T-helper 9 cell (primary cell): ENCODE data around the gene TRAPPC2L.
A peak's percentile ranks its signal among the peaks of the same experiment; 100 is the strongest.

Experiments used
- DNase-seq: peaks from one replicate; pipeline ENCODE4 v3.0.0-alpha.2; 2020
- total RNA-seq, 2 donors: gene quantifications; one replicate each; lab custom pipeline; 2026; lab: John Stamatoyannopoulos, UW

TRAPPC2L gene, protein sequence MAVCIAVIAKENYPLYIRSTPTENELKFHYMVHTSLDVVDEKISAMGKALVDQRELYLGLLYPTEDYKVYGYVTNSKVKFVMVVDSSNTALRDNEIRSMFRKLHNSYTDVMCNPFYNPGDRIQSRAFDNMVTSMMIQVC
- total RNA-seq: 24.4 to 47.6 reads per million in 2 donors

GRCh38 chr16:88856828-88857727, at the start of gene TRAPPC2L, which contains the start of gene GALNS:
TSS of gene TRAPPC2L (plus strand) at chr16:88857127. CDS start at chr16:88857151, 24 bp downstream.
TSS of gene GALNS (minus strand) at chr16:88856947. CDS start at chr16:88856877, 70 bp downstream.
- peak; percentile 99 for DNase-seq

DNA sequence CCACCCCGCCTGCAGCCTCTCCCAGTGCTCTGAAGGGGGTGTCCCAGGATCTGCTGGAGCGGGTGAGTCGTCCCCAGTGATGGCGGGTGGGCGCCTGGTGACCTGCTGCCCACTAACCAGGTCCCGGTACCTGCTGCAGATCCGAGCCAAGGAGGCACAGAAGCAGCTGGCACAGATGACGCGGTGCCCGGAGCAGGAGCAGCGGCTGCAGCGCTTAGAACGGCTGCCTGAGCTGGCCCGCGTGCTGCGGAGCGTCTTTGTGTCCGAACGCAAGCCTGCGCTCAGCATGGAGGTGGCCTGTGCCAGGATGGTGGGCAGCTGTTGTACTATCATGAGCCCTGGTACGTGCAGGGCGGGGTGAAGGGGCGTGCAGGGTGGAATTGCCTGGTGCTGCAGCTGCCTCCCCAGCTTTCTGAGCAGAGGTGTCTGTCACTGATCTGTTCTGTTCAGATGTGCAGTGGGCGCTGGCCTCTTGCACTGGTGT, 49.7 kb upstream of the TRAPPC2L start:
- DNase-seq: no peak

DNA sequence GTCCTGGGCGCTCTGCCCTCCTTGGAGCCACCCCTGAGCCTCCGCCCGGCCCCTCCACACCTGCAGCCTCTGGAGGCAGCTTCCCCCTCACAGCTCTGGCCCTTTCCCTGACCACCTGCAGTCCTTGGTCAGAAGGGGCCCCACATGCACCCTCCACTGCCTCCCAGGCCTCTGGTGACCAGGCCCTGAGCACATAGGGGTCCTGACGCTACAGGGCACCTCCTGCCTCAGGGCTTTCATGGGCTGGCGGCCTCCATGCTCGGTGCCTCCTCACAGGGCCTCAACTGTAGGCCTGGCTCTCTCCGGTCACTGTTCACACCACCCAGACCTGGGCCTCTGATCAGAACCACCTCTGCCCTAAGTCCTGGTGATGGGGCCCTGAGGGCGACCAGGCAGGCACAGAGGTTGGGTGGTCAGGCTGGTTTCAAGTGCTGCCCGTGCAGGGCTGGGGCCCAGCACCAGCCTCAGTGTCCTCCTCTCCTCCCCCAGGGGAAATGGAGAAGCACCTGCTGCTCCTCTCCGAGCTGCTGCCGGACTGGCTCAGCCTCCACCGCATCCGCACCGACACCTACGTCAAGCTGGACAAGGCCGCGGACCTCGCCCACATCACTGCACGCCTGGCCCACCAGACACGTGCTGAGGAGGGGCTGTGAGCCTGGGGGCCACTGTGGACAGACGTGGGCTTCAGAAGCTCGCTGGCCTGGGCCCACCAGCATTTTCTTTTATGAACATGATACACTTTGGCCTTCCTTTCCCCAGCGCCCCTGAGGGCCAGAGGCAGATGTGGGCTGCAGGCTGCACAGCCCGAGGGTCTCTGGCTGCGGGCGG, 49.1 kb upstream of the TRAPPC2L start:
- DNase-seq: no peak

GRCh38 chr16:88809068-88809675, 47.8 kb upstream of the TRAPPC2L start:
- DNase-seq: no peak

- DNase-seq: no peak
Observed at GRCh38 chr16:88809676-88810165, 47.2 kb upstream of the TRAPPC2L start.

DNA sequence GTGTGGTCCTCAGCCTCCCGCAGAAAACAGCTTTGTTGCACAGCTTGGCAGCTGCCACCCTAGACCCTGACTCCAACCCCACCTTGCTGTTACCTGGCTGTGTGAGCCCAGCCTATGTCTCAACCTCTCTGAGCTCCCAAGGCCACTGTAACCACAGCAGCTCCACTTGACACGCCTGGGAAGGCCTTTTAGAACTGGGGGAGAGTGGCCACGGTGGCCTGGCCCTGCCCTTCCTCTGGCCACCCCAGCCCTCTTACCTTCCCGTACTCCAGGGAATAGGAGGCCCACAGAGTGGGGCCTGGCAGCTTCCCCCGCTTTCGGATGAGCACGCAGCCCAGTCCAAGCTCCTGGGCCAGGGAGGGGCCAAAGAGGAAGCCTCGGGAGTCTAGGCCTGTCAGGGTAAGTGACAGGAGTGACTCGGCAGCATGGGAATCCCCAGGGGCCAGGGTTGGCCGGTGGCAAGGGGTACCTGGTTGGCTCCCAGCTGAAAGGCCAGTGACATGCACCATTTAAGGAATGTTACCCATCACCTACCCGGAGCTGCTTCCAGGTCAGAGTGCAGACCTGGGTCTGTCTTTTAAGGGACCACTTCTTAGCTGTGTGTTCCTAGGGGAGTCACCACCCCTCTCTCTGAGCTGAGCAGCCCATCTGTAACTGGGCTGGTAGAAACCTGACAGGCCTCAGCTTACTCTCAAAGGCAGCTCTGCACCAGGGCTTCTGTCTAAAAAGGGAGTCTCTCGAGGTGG, 46.6 kb upstream of the TRAPPC2L start:
- no peak for DNase-seq

DNA sequence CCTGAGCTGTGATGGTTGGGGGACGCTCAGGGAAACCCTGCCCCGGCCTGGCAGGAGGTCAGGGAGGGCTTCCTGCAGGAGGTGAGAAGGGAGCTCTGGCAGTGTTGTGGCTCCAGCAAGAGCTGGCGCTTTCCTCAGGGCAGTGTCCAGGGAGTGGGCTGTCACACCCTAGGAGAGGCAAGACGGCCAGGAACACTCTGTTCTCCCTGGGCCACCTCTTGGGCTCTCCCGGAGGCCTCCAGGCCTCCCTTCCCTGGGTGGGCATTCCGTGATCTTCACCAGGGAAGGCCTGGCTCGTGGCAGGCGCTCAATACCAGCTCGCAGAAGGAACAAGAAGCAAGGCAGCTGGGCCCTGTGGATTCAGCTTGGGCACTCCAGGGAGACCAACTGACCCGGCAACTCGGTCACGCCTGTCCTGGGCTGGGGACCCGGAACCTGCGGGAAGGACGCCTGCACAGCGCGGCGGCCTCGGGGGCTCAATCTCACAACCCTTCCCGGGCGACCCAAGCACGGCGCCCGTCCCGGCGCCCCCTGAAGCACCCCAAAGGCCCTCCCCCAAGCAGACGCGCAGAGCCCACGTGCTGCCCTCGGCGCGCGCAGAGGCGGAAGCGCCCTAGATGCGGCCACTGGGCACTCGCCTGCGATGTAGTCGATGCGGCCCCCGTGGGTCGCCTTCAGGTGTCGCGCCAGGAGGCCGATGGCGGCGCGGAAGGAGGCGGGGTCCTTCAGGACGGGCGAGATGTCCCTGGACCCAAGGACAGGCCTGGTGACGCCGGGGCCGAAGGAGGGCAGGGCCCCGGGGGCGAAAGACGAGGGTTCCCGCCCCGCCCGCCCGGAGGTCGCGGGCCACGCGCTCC, 45.8 kb upstream of the TRAPPC2L start:
- DNase-seq: peak; percentile 48

DNA sequence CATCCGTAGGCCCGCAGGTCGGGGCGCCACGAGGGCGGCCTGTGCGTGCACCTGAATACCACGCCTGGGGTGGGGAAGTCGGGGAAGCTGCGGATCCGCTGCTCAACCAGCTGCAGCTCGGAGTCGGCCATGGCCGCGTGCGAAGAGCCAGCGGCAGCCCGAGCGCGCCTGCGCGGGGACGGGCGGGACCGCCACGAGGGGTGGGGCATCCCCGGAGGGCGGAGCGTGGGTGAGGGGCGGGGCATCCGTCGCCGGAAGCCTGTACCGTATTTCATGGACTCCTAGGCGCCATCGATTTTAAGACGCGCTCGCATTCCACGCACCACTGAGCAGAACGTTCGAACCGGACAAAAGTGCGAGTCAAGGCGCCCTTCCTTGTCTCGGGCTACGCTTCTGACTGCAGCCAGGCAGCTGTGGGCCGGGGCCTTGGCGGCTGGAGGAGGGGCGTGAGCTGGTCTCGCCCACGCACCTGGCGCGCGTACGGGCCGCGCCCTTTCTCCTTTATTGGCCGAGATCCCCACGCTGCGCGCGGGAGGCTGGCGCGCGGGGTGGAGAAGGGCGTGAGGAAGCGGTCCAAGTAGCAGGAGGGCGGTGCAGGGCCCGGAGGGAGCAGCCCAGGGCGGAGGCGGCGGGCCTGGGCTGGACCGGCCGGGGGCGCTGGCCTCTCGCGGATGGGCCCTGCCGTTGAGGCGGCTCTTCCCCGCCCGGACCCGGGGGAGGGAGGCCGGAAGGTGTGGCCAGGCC, 45.0 kb upstream of the TRAPPC2L start, which contains the start of gene APRT:
TSS of gene APRT (minus strand) at position 160 of the 744 bp plus-strand sequence. CDS start at position 131, 29 bp downstream.
- peak; percentile 98 for DNase-seq

DNA sequence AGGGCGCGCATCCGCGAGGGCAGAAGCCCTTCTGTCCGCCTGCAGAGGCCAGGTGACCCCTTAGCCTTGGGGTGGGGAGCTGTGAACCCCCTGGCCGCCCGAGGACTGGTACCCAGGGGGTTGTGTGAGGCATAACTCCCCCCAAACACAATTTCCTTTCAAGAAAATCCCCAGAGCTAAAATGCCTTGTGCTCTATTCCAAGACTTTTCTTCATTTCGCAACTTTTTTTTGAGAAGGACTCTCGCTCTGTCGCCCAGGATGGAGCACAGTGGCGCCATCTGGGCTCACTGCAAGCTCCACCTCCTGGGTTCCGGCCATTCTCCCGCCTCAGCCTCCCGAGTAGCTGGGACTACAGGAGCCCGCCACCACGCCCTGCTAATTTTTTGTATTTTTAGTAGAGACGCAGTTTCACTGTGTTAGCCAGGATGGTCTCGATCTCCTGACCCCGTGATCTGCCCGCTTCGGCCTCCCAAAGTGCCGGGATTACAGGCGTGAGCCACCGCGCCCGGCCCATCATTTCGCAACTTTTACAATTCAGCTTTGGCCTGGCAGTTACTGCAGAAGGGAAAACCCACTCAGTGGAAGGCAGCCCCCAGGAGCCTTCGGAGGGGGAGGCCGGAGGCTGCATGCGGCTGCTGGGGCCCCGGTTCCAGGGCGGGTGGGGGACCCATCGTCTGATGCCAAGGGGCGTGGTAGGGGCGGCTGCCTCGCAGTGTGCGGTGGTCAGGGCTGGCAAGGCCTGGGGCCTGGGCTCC, 44.2 kb upstream of the TRAPPC2L start:
- DNase-seq: no peak

DNA sequence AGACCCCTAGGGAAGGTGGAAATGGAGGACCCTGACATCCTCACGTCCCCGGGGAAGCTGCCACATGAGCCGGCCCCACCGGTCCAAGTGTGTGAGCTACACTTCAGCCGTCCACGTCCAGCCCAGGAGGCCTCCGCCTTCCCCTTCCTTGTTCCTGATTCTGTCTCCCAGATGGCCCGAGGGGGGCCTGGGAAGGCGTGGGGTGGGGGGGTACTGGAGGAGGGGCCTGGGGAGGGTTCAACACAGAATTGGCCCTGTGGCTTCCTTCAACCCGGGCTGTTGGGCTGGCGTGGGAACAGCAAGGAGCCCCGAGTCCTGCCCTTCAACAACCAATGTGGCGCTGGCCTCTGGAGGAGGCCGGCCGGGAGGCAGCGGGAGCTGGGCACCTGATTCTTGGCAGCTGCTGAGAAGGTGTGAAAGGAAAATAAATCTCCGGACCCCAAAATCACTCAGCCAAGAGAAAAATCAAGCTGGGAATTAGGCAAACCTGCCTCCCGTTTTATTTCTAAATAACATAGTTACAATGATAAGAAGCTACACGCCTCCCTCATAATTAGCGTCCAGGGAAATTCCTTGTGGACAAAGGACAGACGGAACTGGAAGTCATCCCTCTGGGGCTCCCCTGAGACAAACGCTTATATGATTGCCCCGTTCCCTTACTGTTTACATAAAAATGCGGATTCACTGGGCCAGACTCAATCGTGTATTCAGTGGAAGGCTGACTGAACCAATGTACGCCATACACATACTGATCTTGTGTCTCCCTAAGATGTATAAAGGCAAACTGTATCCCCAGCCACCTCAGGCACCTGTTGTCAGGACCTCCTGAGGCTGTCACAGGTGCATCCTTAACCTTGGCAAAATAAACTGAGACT, 43.4 kb upstream of the TRAPPC2L start:
- no peak for DNase-seq

DNA sequence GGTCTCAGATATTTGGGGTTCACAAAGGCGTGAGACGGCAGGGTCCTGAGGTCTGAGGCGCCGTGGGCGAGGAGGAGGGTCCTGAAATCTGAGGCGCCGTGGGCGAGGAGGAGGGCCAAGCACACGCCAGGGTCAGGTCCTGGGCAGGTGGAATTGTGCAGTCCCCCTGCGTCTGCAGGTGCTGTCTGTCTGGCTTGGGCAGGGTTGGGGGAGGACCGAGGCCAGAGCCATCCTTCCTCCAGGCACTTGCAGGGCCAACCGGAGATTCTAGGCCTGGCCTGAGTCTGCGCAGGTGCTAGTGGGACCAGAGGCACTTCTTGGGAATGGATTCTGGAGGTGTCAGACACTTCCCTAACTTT, 42.8 kb upstream of the TRAPPC2L start:
- DNase-seq: no peak

- DNase-seq: no peak
Observed at GRCh38 chr16:88815227-88815626, 41.7 kb upstream of the TRAPPC2L start.

GRCh38 chr16:88815901-88816589, 40.9 kb upstream of the TRAPPC2L start:
- DNase-seq: peak; percentile 36

GRCh38 chr16:88816736-88817535, 40.0 kb upstream of the TRAPPC2L start:
- DNase-seq: no peak

GRCh38 chr16:88817785-88818574, 38.9 kb upstream of the TRAPPC2L start:
- no peak for DNase-seq

- no peak for DNase-seq
Observed at GRCh38 chr16:88818575-88818874, 38.4 kb upstream of the TRAPPC2L start.
